ENCODE measurements around the gene HLF. TPM values are rescaled to one million over a fixed set of nuclear protein-coding genes. Genes with fewer than 3 reads are reported as not detected.
A peak's percentile ranks its signal among the peaks of the same experiment; 100 is the strongest.

Gene HLF
- total RNA-seq, 3 donors from 2014 or later, result 11.8 to 21.4 (median 13.4) TPM

DNA sequence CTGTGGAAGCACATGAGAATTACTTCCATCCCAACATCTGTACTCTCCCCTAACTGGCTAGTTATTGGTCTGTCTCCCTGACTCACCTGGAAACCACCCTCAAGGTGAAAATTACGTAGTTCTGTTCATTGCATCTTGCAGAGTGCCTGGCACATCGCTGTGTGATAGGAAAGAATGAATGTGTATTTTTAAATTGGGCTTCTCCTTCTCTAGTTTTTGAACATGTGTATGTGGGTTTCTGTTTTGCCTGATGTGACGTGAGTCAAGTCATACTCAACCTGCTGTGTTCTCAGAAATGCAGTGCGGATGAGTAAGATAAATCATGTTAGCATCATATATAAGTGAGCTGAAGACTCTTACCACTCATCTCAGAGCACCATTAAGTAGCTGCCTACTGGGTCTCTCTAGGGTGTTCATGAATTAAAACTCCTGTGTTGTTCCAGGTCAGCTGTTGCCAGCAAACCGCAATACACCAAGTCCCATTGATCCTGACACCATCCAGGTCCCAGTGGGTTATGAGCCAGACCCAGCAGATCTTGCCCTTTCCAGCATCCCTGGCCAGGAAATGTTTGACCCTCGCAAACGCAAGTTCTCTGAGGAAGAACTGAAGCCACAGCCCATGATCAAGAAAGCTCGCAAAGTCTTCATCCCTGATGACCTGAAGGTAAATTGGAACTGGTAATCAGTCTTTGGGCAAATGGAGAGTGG, 50.2 kb downstream of the HLF start:
- Histone ChIP-seq H3K9me3 (no peaks in the 10 kb centered on the region), H3K27me3 (no peaks in the 10 kb centered on the region), H3K27ac (no peak overlapping the region), H3K4me1 (peaks cover 0 to 5% of the 10 kb centered on the region in 2 donors), H3K4me3 (no peak overlapping the region), H3K36me3 (no peaks in the 10 kb centered on the region)
- no peak for TF ChIP-seq POLR2A (IDR thresholded peaks at IDR 0.05)
- TF ChIP-seq, protein P1, sequence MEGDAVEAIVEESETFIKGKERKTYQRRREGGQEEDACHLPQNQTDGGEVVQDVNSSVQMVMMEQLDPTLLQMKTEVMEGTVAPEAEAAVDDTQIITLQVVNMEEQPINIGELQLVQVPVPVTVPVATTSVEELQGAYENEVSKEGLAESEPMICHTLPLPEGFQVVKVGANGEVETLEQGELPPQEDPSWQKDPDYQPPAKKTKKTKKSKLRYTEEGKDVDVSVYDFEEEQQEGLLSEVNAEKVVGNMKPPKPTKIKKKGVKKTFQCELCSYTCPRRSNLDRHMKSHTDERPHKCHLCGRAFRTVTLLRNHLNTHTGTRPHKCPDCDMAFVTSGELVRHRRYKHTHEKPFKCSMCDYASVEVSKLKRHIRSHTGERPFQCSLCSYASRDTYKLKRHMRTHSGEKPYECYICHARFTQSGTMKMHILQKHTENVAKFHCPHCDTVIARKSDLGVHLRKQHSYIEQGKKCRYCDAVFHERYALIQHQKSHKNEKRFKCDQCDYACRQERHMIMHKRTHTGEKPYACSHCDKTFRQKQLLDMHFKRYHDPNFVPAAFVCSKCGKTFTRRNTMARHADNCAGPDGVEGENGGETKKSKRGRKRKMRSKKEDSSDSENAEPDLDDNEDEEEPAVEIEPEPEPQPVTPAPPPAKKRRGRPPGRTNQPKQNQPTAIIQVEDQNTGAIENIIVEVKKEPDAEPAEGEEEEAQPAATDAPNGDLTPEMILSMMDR (IDR thresholded peaks at IDR 0.05), result no peak
- no peak for DNase-seq (ENCODE audit: low spot score in 2 of 2)
- intact Hi-C loops (cut with DNase I; ENCODE audit: low total_unique reads), result no loop called here

DNA sequence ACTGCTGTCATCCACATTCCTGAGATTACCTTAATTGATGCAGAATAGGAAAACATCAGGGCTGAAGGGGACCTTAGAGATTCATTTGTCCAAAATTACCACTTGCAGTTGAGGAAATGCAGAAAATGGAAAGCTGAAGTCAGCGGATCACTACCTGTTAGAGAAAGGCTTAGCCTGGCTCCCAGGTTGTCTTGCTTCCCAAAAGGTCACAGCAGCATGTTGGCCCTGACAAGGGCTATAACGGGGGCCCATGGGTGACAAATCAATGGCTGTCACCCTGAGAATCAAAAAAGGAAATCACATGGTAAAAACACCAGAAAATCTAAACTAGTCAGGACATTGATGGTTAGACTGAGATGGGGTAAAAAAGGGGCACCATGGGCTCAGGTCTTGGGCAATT, 51.7 kb downstream of the HLF start:
- H3K4me3 ChIP-seq, result no peak overlapping the region
- H3K36me3 ChIP-seq, result no peaks in the 10 kb centered on the region

GRCh38 chr17:55317284-55317683, 52.5 kb downstream of the HLF start:
- intact Hi-C loops (cut with DNase I; ENCODE audit: low total_unique reads), result no loop called here
- Histone ChIP-seq H3K36me3 (no peaks in the 10 kb centered on the region), H3K4me3 (no peak overlapping the region), H3K27ac (no peak overlapping the region), H3K4me1 (peaks cover 0 to 5% of the 10 kb centered on the region in 2 donors), H3K9me3 (no peaks in the 10 kb centered on the region), H3K27me3 (no peaks in the 10 kb centered on the region)
- no peak for DNase-seq (ENCODE audit: low spot score in 2 of 2)
- TF ChIP-seq, protein P1 (IDR thresholded peaks at IDR 0.05), result no peak
- TF ChIP-seq POLR2AphosphoS5 (IDR thresholded peaks at IDR 0.05) (no peak), POLR2A (IDR thresholded peaks at IDR 0.05) (no peak)

More for the DNA sequence above, 51.7 kb downstream of the HLF start:
- Histone ChIP-seq H3K27ac (no peak overlapping the region), H3K4me1 (peaks cover 0 to 5% of the 10 kb centered on the region in 2 donors), H3K9me3 (no peaks in the 10 kb centered on the region), H3K27me3 (no peaks in the 10 kb centered on the region)
- intact Hi-C loops (cut with DNase I; ENCODE audit: low total_unique reads), result no loop called here
- TF ChIP-seq POLR2A (IDR thresholded peaks at IDR 0.05), result no peak
- TF ChIP-seq, protein P1 (IDR thresholded peaks at IDR 0.05), result no peak
- TF ChIP-seq POLR2AphosphoS5 (IDR thresholded peaks at IDR 0.05), result no peak
- DNase-seq (ENCODE audit: low spot score in 2 of 2), result no peak

- Histone ChIP-seq H3K36me3 (no peaks in the 10 kb centered on the region), H3K4me3 (no peak overlapping the region), H3K27me3 (no peaks in the 10 kb centered on the region), H3K9me3 (no peaks in the 10 kb centered on the region), H3K27ac (peak overlapping the region; percentile 5 to 7), H3K4me1 (peaks cover 0 to 5% of the 10 kb centered on the region in 2 donors)
- intact Hi-C loops (cut with DNase I; ENCODE audit: low total_unique reads), result no loop called here
- TF ChIP-seq POLR2AphosphoS5 (IDR thresholded peaks at IDR 0.05) (no peak), POLR2A (IDR thresholded peaks at IDR 0.05) (no peak)
- TF ChIP-seq, protein P1 (IDR thresholded peaks at IDR 0.05), result no peak
- no peak for DNase-seq (ENCODE audit: low spot score in 2 of 2)
Measured at GRCh38 chr17:55318081-55318480, 53.3 kb downstream of the HLF start.

DNA sequence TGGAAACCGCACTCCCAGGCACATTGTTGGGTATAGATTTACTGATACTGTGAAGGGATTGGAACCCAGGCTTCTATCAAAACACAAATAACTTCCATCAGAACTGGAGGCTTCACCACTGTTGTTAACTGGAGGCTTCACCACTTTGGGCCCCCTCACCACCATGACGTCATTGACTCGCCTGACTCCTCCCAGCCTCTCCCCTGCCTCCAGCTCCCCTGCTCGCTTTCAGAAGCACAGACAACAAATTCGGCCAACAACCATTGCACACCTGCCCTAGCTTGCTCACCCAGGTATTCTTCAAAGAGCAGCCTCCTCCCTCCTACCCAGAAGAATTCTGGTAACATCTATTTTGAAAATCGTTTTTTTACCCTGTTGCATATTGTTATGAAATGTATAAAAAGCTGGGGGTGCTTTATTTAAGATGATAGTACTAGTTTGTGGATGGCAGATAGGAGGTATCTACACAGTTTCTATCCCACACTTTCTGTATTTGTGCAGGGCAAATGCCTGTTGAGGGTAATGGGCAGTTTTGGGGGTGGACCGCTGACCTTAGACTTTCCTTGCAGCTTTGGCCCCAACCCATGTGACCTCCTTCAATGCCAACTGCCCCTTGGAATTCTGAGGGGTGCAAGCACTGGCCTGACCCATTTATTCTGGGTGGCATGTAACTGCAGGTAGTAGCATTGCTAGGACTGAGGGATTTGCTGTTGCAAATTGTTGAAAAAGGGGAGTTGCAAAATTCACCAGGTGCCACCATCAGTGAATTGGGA, 54.1 kb downstream of the HLF start:
- H3K27ac ChIP-seq, result no peak overlapping the region
- DNase-seq (ENCODE audit: low spot score in 2 of 2), result no peak
- H3K4me1 ChIP-seq, result peaks cover 0 to 4% of the 10 kb centered on the region in 2 donors
- no peaks in the 10 kb centered on the region for H3K36me3 ChIP-seq
- intact Hi-C loops (cut with DNase I; ENCODE audit: low total_unique reads), result no loop called here
- no peaks in the 10 kb centered on the region for H3K9me3 ChIP-seq
- no peak overlapping the region for H3K4me3 ChIP-seq
- TF ChIP-seq POLR2A (IDR thresholded peaks at IDR 0.05), result no peak
- no peak for TF ChIP-seq POLR2AphosphoS5 (IDR thresholded peaks at IDR 0.05)
- TF ChIP-seq, protein P1 (IDR thresholded peaks at IDR 0.05), result no peak
- H3K27me3 ChIP-seq, result no peaks in the 10 kb centered on the region
